Fibroblast of villous mesenchyme (primary cell): ENCODE results near the gene RPAP3. TPM values are rescaled to one million over a fixed set of nuclear protein-coding genes. Genes with fewer than 3 reads are reported as not detected.
"Not testable (repeated sequence)": the region's sequence is repeated elsewhere in the genome, so short reads cannot be mapped to it uniquely, and the experiment has no call there.

ENCODE experiments used
- DNase-seq: peaks from one replicate; pipeline ENCODE4 v3.0.0-alpha.2; 2010; ENCODE audit warnings: low read depth
- H3K4me3 ChIP-seq: 2 replicates; pipeline ENCODE4 v1.5.1; 2011; ENCODE audit warnings: low read depth, mild to moderate bottlenecking, low read length
- total RNA-seq: library from RNA; depleted of rRNA; stranded (reverse); fragments of >200 nt; gene quantifications from 2 replicates; pipeline ENCODE4 v1.2.3, GENCODE V29; 2012
- TF ChIP-seq, protein P1 (sequence below): IDR thresholded peaks from 2 replicates; pipeline ENCODE4 v1.5.1; 2012; ENCODE audit warnings: low read depth, mild to moderate bottlenecking, low read length; ENCODE audit not compliant: insufficient read depth

RPAP3 gene
- total RNA-seq, 1 donor, result 26.3 TPM

DNA sequence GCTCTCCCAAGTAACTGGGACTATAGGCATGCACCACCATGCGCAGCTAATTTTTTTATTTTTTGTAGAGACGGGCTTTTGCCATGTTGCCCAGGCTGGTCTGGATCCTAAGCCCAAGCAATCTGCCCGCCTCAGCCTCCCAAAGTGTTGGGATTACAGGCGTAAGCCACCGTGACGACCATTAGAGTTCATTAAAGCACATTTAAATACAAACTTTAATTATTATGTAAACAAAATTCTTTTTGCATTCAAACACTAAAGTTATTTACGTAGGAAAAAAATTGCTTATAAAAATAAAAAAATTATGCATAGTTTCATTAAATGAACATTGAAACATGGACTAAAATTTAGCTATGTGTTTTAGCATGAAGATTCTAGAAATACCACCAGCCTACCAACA, 7.2 kb downstream of the RPAP3 start:
- no peak overlapping the region for H3K4me3 ChIP-seq
- DNase-seq, result no peak
- TF ChIP-seq, protein P1, sequence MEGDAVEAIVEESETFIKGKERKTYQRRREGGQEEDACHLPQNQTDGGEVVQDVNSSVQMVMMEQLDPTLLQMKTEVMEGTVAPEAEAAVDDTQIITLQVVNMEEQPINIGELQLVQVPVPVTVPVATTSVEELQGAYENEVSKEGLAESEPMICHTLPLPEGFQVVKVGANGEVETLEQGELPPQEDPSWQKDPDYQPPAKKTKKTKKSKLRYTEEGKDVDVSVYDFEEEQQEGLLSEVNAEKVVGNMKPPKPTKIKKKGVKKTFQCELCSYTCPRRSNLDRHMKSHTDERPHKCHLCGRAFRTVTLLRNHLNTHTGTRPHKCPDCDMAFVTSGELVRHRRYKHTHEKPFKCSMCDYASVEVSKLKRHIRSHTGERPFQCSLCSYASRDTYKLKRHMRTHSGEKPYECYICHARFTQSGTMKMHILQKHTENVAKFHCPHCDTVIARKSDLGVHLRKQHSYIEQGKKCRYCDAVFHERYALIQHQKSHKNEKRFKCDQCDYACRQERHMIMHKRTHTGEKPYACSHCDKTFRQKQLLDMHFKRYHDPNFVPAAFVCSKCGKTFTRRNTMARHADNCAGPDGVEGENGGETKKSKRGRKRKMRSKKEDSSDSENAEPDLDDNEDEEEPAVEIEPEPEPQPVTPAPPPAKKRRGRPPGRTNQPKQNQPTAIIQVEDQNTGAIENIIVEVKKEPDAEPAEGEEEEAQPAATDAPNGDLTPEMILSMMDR, result no peak

DNA sequence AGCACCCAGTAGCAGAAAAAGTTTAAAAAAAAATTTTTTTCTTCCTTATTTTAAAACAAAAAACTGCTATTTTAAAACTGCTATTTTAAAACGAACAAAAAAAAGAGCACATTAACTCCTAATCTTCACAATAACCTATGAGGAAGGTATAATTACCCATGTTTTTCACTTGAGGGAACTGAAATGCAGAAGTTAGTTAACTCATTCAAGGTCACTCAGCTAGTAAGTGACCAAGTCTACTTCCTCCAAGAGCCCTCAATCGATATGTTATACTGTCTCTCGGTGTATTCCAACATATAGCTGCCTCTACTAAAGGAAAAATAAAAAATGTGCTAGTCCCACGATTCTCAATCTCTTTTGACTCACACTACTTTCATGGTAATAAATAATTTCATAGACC, 7.8 kb downstream of the RPAP3 start:
- no peak overlapping the region for H3K4me3 ChIP-seq
- TF ChIP-seq, protein P1, result no peak
- DNase-seq, result no peak

DNA sequence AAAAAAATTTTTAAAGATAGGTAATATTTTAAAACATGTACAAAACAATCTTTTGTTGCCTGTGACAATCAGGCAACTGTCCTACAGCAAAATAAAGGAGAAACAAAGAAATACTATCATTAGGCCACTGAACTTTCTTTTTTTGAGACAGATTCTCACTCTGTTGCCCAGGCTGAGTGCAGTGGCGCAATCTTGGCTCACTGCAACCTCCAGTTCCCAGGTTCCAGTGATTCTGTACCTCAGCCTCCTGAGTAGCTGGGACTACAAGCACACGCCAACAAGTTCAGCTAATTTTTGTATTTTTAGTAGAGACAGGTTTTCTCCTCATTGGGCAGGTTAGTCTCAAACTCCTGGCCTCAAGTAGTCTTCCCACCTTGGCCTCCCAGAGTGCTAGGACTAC, 16.6 kb downstream of the RPAP3 start:
- no peak overlapping the region for H3K4me3 ChIP-seq
- TF ChIP-seq, protein P1, result no peak
- no peak for DNase-seq

DNA sequence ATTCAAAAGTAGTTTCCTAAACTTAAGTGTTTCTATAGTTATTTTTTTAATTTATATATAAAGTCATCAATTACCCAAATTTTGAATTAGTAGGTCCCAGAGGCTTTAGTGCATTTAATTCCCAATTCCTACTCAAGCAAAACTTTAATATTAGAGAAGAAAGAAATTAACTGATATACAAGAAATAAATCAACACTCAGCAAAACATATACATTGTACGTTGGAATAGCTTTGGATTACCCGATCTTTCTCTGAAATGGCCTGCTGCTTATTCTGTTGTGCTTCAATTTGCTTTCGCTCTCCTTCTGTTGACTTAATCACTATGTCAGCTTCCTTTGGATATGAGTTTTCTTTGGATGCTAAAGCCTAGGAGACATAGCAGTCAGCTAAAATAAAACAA, 18.2 kb downstream of the RPAP3 start:
- H3K4me3 ChIP-seq, result no peak overlapping the region
- TF ChIP-seq, protein P1, result no peak
- no peak for DNase-seq

DNA sequence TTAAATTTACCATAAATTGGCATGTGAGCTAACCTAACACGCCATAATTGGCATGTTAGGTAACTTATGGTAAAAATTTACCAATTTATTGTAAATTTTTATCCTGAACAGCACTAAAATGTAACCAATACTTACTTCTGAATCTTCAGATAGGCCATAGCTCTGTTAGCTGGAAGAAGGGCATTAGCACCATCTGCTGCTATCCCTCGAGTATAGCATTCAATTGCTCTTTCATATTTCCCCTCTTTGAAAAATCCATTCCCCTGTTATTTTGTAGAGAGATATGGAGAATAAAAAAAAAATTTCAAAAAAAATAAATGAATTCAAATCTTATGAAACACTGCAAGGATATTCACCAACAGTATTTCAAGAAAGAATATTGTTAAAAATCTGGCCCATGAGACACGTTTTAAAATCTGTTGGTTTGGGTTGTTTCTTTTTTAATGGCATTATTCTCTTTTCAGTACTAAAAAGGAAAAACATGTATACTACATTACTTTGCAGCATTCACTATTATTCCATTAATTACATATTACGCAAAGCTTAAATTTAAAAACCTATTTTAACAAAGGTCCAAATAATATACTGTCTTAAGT, 19.1 kb downstream of the RPAP3 start:
- TF ChIP-seq, protein P1, result peak; percentile 76
- peak; percentile 63 for DNase-seq
- H3K4me3 ChIP-seq, result no peak overlapping the region

DNA sequence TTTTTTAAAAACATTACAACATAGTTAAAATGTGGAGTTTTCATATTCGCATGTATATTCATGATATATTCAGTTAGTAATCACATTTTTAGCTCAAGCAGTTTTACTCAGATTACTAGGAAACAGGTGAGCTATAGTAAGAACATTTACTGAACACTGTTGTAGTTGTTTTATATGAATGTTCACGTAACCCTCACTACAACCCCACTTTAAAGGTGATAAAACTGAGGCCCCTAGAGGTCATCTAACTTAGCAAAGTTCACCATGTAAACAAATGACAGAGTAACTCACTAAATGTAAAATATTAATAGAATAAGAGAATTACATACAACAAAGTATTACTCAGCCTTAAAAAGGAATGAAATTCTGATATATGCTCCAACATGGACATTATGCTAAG, 26.0 kb downstream of the RPAP3 start:
- TF ChIP-seq, protein P1, result no peak
- DNase-seq, result no peak
- no peak overlapping the region for H3K4me3 ChIP-seq

DNA sequence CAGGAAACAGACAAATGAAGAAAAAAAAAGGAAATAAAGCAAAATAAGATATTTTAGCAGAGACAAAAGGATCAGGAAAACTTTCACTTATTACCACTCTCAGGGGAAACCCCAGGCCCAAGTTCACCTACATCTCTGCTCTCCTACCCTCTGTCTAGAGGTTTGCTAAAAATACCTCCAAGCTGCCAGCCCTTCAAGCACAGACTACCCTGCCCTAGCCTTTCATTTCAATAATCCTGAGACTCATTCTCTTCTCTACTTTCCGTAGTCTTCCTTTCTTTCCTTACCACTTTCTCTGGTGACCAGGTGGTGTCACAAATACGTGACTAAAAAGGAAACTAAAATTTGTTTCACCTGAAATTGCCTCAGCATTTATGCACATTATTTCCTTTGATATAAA, 33.8 kb downstream of the RPAP3 start:
- TF ChIP-seq, protein P1, result no peak
- no peak for DNase-seq
- no peak overlapping the region for H3K4me3 ChIP-seq

DNA sequence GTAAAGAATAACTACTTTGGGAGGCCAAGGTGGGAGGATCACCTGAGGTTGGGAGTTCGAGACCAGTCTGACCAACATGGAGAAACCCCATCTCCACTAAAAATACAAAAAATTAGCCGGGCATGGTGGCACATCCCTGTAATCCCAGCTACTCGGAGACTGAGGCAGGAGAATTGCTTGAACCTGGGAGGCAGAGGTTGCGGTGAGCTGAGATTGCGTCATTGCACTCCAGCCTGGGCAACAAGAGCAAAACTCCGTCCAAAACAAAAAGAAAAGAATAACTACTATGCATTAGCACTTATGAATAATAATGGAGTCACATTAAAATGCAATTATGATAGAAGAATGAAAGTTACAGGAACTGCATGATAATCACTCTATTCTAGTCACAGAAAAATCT, 37.9 kb downstream of the RPAP3 start:
- DNase-seq, result not testable (repeated sequence)

More for the DNA sequence above, 37.9 kb downstream of the RPAP3 start:
- H3K4me3 ChIP-seq, result not testable (repeated sequence)
